ENCODE measurements around the gene HSD17B2.

Gene HSD17B2

DNA sequence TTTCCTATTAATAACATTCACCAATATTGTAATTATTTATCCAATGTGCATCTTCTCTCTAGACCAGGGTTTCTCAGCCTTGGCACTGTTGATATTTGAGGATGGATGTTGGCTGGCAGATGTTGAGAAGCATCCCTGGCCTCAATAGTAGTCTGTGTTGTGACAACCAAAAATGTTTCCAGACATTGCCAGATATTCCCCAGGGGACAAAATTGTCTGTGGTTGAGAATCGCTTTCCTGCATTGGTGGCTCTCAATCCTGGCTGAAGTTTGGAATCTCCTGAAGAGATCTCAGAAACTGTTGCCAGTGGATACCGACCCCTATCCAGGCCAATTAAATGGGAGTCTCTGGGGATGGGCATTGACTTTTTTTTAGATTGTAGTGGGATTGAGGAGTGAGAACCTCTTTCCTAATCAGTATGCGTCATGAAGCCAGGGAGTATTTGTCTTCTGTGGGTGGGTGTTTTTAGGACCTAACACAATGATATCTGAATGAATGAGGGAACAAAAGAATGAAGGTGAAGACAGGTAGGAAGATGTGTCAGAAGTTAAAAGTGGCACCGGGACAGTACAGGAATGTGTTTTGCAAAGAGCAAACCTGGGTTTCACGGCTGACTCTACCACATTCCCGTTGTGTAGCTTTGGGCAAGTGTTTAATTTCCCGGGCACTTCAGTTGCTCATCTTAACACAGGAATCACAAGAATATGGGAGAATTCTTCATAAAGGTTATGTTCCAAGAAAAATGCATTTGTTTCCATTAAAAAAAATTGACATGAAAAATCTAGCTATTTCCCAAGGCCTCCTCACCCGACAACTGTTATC is 24.3 kb downstream of the HSD17B2 start:
- H3K9me3 ChIP-seq (ENCODE audit: control insufficient read depth, low read length) = no peaks in the 10 kb centered on the region
- no peaks in the 10 kb centered on the region for H3K27me3 ChIP-seq (replicated peaks; ENCODE audit: control insufficient read depth, insufficient read depth, low read length, poor library complexity, severe bottlenecking)
- no peaks in the 10 kb centered on the region for H3K4me1 ChIP-seq (ENCODE audit: control insufficient read depth, insufficient read depth, low read length, poor library complexity, severe bottlenecking)
- H3K4me3 ChIP-seq (ENCODE audit: insufficient read depth, low read depth, low read length, poor library complexity, severe bottlenecking) = no peak overlapping the region
- no peak overlapping the region for H3K27ac ChIP-seq (ENCODE audit: insufficient read depth, low read length, poor library complexity, severe bottlenecking)
- DNase-seq = no peak
- no peaks in the 10 kb centered on the region for H3K36me3 ChIP-seq (ENCODE audit: control insufficient read depth, insufficient read depth, low read length)

DNA sequence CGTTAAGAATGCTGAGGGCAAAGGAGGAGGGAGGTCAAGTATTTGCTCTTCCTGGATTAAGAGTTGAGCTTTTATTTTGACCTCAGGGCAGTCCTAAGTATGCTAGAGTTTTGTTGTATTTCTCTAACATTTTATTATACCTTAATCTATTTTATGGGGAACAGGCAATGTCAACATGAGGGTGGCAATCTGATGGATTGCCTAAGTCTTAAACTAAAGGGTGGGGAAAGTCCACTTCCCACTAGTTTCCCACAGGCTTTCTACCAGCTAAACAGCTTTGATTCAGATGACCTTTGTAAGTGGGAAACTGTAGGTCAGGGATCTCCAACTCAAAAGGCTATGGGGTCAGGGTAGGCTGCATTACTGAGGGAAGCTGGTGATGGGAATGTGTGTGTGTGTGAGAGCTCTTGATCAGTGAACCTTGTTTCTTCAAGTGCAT is 24.9 kb downstream of the HSD17B2 start:
- H3K4me3 ChIP-seq (ENCODE audit: insufficient read depth, low read depth, low read length, poor library complexity, severe bottlenecking) = no peak overlapping the region
- no peaks in the 10 kb centered on the region for H3K27me3 ChIP-seq (replicated peaks; ENCODE audit: control insufficient read depth, insufficient read depth, low read length, poor library complexity, severe bottlenecking)
- no peaks in the 10 kb centered on the region for H3K9me3 ChIP-seq (ENCODE audit: control insufficient read depth, low read length)
- H3K4me1 ChIP-seq (ENCODE audit: control insufficient read depth, insufficient read depth, low read length, poor library complexity, severe bottlenecking) = no peaks in the 10 kb centered on the region
- no peak overlapping the region for H3K27ac ChIP-seq (ENCODE audit: insufficient read depth, low read length, poor library complexity, severe bottlenecking)
- DNase-seq = no peak
- H3K36me3 ChIP-seq (ENCODE audit: control insufficient read depth, insufficient read depth, low read length) = no peaks in the 10 kb centered on the region

DNA sequence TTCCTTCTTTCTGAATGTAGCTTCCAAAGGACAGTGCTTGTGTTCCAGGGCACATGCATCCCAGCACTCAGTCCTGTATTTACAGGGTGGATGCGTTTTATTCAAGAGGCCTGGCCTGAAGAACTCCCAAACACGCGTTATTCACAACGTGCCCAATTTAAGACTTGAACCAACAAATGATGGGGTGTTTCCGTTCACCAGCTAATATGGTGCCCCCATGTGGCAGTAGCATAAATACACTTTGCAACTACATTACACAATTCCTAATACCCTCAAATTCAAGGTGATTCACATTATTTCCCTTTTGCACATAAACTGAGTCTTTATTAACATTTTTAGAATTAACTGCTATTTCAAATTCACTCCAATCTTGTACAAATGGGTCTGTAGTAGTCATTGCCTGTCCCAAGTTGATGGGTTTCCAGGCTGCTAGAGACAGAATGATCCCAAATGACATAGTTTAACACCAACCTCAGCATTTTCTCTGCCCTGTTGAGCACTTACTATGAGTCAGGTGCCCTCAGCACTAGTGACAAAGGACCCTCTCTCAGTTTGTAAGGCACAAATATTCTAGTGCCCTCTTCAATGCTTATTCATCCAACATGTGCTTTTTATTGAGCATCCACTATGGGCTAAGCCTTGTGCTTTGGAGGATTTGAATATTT is 26.9 kb downstream of the HSD17B2 start:
- no peaks in the 10 kb centered on the region for H3K36me3 ChIP-seq (ENCODE audit: control insufficient read depth, insufficient read depth, low read length)
- no peak overlapping the region for H3K4me3 ChIP-seq (ENCODE audit: insufficient read depth, low read depth, low read length, poor library complexity, severe bottlenecking)
- no peaks in the 10 kb centered on the region for H3K4me1 ChIP-seq (ENCODE audit: control insufficient read depth, insufficient read depth, low read length, poor library complexity, severe bottlenecking)
- H3K27me3 ChIP-seq (replicated peaks; ENCODE audit: control insufficient read depth, insufficient read depth, low read length, poor library complexity, severe bottlenecking) = no peaks in the 10 kb centered on the region
- H3K27ac ChIP-seq (ENCODE audit: insufficient read depth, low read length, poor library complexity, severe bottlenecking) = no peak overlapping the region
- DNase-seq = no peak
- no peaks in the 10 kb centered on the region for H3K9me3 ChIP-seq (ENCODE audit: control insufficient read depth, low read length)

DNA sequence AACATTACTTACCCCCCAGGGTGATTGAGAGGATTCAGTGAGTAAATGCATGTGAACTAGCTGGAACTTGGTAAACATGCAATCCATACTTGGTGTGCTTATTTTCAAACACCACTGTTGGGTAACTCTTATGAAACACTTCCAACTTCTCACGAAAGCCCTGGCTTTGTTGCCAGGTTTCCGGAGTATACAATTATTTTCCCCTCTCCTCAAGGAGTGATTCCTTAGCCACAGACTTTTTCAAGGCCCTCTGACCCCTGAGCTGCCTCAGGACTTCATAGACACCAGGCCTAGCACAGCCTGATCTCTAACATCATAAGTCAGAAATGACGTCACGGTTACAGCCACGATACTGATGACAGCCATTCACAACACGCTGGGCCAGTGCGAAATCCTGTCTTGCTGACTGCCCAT is 27.6 kb downstream of the HSD17B2 start:
- H3K27ac ChIP-seq (ENCODE audit: insufficient read depth, low read length, poor library complexity, severe bottlenecking) = no peak overlapping the region
- no peak for DNase-seq
- no peaks in the 10 kb centered on the region for H3K27me3 ChIP-seq (replicated peaks; ENCODE audit: control insufficient read depth, insufficient read depth, low read length, poor library complexity, severe bottlenecking)
- H3K9me3 ChIP-seq (ENCODE audit: control insufficient read depth, low read length) = no peaks in the 10 kb centered on the region
- no peak overlapping the region for H3K4me3 ChIP-seq (ENCODE audit: insufficient read depth, low read depth, low read length, poor library complexity, severe bottlenecking)
- H3K4me1 ChIP-seq (ENCODE audit: control insufficient read depth, insufficient read depth, low read length, poor library complexity, severe bottlenecking) = no peaks in the 10 kb centered on the region
- H3K36me3 ChIP-seq (ENCODE audit: control insufficient read depth, insufficient read depth, low read length) = no peaks in the 10 kb centered on the region

DNA sequence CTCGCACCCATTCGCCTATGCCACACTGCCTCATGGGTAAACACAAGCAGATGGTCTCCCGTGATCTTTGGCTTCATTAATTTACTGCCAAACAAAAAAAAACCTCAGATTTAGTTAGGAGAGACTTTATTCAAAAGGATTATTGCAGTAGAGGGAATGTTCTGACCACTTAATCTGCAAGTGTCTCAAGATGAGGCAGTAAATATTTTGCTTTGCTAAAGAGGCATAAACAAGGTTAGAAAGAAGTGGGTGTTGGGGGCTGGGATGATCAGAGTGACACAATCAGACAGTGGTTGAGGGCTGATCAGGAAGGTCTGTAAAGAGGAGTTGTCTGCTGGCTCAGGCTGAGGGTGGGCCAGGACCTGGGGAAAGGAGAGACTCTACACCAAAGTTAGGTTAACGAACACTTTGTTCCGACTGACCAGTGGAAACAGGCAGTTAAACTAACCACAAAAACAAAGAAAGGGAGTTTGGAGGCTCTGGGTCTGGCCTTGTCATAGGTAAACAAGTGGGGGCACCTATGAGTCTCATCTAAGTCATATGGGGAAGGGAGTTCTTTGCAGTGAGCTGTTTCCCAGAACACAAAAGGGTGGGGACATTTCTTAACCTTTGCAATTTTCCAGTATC is 28.5 kb downstream of the HSD17B2 start:
- Histone ChIP-seq H3K27me3 (replicated peaks; ENCODE audit: control insufficient read depth, insufficient read depth, low read length, poor library complexity, severe bottlenecking) (no peaks in the 10 kb centered on the region), H3K27ac (ENCODE audit: insufficient read depth, low read length, poor library complexity, severe bottlenecking) (no peak overlapping the region), H3K4me3 (ENCODE audit: insufficient read depth, low read depth, low read length, poor library complexity, severe bottlenecking) (no peak overlapping the region), H3K9me3 (ENCODE audit: control insufficient read depth, low read length) (no peaks in the 10 kb centered on the region), H3K36me3 (ENCODE audit: control insufficient read depth, insufficient read depth, low read length) (no peaks in the 10 kb centered on the region), H3K4me1 (ENCODE audit: control insufficient read depth, insufficient read depth, low read length, poor library complexity, severe bottlenecking) (no peaks in the 10 kb centered on the region)
- DNase-seq = no peak

DNA sequence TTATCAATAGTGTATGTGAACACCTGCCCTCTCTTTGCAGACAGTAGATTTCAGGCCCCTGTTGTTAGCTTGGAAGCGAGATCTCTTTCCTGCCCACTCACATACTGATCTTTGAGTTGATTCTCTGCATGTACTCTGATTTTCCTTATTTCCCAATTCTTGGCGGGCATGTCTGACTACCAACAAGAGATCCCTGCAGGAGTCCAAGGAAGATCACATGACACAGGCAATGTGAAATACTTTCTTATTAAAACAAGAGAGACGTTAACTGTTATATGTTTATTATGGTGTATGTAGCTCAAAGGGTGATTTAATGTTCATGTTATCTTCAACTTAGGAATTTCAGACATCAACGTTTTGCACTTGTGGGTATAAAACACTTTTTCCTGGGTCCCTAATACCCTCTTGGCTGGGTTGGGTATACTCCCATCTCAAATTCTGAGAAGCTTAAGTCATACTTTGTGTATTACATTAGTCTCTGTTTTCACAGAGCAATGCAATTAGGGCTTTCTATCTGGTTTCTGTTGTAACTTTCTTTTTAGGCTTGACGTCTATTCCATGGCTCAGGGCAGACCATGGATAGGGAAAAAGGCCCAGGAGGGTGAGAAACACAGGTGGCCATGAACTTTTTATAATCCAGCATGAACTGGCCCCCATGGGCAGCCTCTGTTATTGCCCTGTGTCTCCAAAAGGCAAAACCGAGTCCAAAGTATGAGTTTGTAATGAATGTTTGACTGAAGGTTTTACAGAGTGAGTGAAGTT is 32.2 kb downstream of the HSD17B2 start:
- Histone ChIP-seq H3K4me3 (ENCODE audit: insufficient read depth, low read depth, low read length, poor library complexity, severe bottlenecking) (no peak overlapping the region), H3K27me3 (replicated peaks; ENCODE audit: control insufficient read depth, insufficient read depth, low read length, poor library complexity, severe bottlenecking) (no peaks in the 10 kb centered on the region), H3K4me1 (ENCODE audit: control insufficient read depth, insufficient read depth, low read length, poor library complexity, severe bottlenecking) (no peaks in the 10 kb centered on the region), H3K36me3 (ENCODE audit: control insufficient read depth, insufficient read depth, low read length) (no peaks in the 10 kb centered on the region), H3K27ac (ENCODE audit: insufficient read depth, low read length, poor library complexity, severe bottlenecking) (no peak overlapping the region), H3K9me3 (ENCODE audit: control insufficient read depth, low read length) (no peaks in the 10 kb centered on the region)
- no peak for DNase-seq

DNA sequence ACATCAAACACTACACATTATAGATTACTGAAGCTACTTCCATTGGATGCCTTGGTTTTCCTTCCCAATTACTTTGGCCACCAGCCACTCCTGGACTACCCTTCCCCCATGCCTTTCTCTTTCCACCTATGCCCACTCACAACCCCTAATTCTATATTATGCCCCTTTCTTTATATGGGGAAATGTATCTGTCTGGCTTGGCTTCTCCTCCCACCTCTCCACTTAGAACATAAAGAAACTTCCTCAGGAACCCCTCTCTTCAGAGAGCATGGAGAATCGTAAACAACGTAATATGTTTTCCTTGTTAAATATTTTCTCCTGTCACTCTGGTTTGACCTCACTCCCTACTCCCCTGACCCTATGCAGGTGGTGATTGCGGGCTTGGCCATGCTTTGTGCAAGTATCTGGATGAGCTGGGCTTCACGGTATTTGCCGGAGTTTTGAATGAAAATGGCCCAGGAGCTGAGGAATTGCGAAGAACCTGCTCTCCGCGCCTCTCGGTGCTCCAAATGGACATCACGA is 32.8 kb downstream of the HSD17B2 start:
- no peak overlapping the region for H3K27ac ChIP-seq (ENCODE audit: insufficient read depth, low read length, poor library complexity, severe bottlenecking)
- H3K4me3 ChIP-seq (ENCODE audit: insufficient read depth, low read depth, low read length, poor library complexity, severe bottlenecking) = no peak overlapping the region
- H3K9me3 ChIP-seq (ENCODE audit: control insufficient read depth, low read length) = no peaks in the 10 kb centered on the region
- H3K36me3 ChIP-seq (ENCODE audit: control insufficient read depth, insufficient read depth, low read length) = no peaks in the 10 kb centered on the region
- H3K27me3 ChIP-seq (replicated peaks; ENCODE audit: control insufficient read depth, insufficient read depth, low read length, poor library complexity, severe bottlenecking) = no peaks in the 10 kb centered on the region
- no peak for DNase-seq
- H3K4me1 ChIP-seq (ENCODE audit: control insufficient read depth, insufficient read depth, low read length, poor library complexity, severe bottlenecking) = no peaks in the 10 kb centered on the region

DNA sequence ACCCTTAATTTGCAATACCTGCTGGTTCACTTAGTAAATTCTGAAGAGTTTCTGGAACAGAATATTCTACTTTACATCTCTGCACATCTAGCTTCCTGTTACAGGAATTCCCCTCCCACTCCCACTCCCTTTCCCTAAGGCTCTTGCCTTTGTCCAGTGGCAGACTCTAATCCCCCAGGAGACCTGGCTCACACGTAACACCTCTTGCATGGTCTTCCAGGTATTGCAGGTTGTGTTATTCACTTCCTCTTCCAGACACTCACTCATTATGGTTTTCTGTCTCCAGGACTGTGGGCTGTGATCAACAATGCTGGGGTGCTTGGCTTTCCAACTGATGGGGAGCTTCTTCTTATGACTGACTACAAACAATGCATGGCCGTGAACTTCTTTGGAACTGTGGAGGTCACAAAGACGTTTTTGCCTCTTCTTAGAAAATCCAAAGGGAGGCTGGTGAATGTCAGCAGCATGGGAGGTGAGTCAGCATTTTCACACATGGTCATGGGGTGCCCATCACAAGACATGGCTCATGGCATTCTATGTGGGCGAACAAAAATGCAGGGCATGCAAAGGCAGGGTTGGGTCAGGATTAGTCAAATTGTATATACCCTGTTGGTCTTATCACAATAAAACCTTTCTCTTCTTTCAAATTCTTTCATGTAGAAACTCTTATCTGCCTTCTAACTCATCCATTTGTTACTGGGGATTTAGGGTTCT is 35.8 kb downstream of the HSD17B2 start:
- Histone ChIP-seq H3K27me3 (replicated peaks; ENCODE audit: control insufficient read depth, insufficient read depth, low read length, poor library complexity, severe bottlenecking) (no peaks in the 10 kb centered on the region), H3K9me3 (ENCODE audit: control insufficient read depth, low read length) (no peaks in the 10 kb centered on the region), H3K27ac (ENCODE audit: insufficient read depth, low read length, poor library complexity, severe bottlenecking) (no peak overlapping the region), H3K36me3 (ENCODE audit: control insufficient read depth, insufficient read depth, low read length) (no peaks in the 10 kb centered on the region), H3K4me1 (ENCODE audit: control insufficient read depth, insufficient read depth, low read length, poor library complexity, severe bottlenecking) (no peaks in the 10 kb centered on the region), H3K4me3 (ENCODE audit: insufficient read depth, low read depth, low read length, poor library complexity, severe bottlenecking) (no peak overlapping the region)
- DNase-seq = no peak

DNA sequence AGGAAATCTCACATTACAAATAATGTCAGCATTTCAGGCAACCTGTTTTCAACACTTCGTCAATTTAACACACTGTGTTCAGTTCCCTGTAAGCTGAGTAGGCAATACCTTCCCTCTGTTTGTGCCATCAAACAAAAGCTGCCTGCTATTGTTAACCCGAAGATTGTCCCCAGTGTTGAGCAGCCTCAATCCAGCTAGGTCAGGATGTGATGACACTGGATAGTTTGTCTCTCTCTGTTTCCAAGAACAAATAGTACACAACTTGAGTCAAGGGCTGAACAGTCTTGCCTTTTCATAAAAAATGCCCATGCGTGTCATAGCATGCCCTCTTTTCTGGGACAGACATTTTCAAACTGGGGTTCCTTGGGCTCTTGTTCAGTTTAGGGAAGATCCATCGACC is 36.4 kb downstream of the HSD17B2 start:
- no peaks in the 10 kb centered on the region for H3K9me3 ChIP-seq (ENCODE audit: control insufficient read depth, low read length)
- no peaks in the 10 kb centered on the region for H3K4me1 ChIP-seq (ENCODE audit: control insufficient read depth, insufficient read depth, low read length, poor library complexity, severe bottlenecking)
- no peak for DNase-seq
- no peaks in the 10 kb centered on the region for H3K27me3 ChIP-seq (replicated peaks; ENCODE audit: control insufficient read depth, insufficient read depth, low read length, poor library complexity, severe bottlenecking)
- H3K27ac ChIP-seq (ENCODE audit: insufficient read depth, low read length, poor library complexity, severe bottlenecking) = no peak overlapping the region
- H3K4me3 ChIP-seq (ENCODE audit: insufficient read depth, low read depth, low read length, poor library complexity, severe bottlenecking) = no peak overlapping the region
- no peaks in the 10 kb centered on the region for H3K36me3 ChIP-seq (ENCODE audit: control insufficient read depth, insufficient read depth, low read length)
